Anterior cingulate cortex (tissue), 58 donors: ENCODE results near the gene CHD2.
A peak's percentile ranks its signal among the peaks of the same experiment; 100 is the strongest.

Source experiments
- DNase-seq, 58 donors: peaks; one replicate each; lab custom pipeline; 2025; lab: John Stamatoyannopoulos, UW

CHD2 gene

DNA sequence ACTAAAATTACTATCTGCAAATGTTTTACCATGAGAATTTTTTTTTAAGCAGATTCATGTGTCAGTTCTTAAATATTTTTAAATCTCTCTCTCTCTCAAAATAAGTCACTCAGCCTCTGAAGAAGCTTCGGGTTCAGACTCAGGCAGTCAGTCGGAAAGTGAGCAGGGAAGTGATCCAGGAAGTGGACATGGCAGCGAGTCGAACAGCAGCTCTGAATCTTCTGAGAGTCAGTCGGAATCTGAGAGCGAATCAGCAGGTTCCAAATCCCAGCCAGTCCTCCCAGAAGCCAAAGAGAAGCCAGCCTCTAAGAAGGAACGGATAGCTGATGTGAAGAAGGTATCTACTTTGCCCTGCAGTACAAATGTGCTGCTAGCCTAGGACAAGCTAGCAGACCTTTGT, 24.1 kb downstream of the CHD2 start:
- peak in 5 of 58 donors; percentile 3 to 30 (median 23) for DNase-seq

DNA sequence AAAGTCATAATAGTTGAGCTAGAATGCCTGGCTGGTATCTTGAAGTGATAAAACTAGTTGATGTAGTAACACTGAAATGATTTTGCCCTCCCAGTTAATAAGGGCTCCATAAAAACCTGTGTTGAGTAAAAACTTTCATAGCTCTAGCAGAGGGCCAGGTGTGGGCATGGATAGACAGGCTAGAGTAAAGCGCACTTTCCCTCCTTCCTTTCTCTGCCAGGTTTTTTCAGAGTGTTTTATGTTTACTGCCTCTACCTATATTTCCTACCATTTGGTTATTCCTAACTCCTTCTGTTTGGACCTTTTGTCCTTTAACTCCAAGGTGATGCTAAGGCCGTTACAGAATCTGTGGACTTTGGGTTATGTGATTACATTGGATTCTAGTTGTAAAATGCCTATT, 25.3 kb downstream of the CHD2 start:
- DNase-seq = no peak

DNA sequence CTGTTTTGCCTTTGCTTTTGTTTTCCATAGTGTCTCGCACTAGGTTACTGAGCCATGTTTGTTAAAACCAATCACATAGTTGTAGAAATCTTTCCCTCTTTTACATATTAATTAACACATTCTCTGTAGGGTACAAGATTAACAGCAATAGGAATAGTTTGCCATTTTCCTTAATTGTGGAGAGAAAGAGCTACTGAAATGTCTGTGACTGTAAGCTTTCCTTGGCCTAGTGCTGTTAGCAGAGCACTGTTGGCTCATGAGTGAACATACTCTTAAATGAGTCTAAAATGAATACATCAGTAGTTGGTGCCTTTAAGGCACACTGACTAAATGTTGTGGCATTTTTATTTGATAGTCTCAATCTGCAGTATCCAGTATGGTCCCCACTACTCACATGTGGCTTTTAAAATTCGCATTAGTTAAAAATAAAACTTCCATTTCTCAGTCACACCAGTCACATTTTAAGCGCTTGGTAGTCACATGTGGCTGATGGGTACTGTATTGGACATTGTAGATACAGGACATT, 28.2 kb downstream of the CHD2 start:
- DNase-seq = no peak

DNA sequence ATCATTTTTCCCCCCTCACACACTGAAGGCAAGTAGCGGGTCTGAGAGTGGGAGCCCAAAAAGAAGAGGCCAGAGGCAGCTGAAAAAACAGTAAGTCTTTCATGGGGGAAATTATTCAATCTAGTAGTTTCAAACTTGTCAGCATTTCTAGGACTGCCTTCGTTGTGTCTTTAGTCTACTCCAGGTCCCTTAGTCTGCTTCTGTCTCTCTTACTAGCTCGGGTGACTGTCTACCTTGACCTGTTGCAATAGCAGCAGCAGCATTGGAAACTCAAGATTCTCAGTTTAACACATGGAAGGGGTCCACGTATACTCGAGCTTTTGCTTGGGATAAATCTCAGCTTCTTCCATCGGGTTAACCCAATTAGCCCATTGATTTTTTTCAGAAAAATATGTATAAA, 28.9 kb downstream of the CHD2 start:
- no peak for DNase-seq

DNA sequence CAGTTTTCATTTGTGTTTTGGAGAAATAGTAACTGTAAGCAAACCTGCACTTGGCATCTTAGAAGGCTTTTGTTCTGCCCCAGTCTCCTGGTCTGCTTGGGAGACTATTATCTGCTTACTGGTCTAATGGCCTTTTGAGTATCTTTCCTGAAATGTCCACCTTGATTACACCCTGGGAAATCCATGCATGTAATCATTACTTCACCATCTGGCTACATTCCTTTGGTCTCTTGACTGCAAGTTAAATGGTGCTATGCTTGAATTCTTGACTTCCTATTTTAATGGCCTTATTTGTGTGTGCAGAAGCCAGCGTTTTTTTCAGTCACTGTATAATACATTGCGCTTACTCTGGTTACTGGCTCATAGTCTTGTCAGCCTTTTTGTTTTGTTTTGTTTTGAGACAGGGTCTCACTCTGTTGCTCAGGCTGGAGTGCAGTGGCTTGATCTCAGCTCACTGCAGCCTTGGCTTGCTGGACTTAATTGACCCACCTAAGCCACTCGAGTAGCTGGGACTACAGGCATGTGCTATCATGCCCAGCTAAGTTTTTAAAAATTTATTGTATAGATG, 30.0 kb downstream of the CHD2 start:
- no peak for DNase-seq

DNA sequence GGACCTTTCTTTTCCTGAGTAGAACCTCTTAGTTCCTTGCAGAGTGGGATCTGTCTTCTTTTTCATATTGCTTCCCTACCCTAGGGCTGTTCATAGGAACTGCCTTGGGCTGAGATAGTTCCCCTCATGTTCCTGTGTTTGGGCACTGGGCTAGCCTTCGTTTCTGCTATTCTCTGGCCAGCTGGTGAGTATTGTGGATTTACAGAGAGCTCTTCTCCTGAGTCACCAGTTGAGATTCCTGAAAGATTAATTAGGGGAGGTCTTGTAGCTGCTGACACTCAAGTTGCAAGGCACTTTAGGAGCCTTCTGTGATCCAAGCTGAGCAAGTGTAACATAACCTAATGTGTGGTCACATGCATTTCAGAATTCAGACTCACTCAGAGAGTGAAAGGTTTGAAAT, 30.7 kb downstream of the CHD2 start:
- DNase-seq = no peak

DNA sequence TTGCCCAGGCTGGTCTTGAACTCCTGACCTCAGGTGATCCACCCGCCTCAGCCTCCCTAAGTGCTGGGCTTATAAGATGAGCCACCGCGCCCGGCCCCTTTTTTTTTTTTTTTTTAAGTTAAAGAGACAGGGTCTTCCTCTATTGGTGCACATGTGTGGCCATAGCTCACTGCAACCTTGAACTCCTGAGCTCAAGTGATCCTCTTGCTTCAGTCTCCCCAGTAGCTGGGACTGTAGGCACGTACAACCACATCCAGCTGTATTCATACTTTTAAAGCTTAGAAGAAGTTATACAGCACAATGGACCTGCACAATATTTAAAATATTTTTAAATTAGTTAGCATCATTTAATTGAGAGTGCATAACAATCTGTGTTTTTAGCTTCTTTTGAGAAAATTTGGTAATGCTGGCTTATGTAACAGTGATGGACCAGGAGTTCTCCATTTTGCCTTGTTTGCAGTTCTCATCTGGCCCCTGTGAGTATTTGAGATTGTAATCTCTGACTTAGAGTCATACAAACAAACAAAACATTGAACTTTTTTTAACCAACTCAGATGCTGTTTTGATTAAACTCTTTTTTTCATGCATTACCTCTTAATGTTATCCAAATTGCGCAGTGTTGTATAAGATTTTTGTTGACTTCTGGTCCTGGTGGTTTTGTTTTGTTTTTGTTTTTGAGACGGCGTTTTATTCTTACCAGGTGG, 33.0 kb downstream of the CHD2 start:
- no peak for DNase-seq

DNA sequence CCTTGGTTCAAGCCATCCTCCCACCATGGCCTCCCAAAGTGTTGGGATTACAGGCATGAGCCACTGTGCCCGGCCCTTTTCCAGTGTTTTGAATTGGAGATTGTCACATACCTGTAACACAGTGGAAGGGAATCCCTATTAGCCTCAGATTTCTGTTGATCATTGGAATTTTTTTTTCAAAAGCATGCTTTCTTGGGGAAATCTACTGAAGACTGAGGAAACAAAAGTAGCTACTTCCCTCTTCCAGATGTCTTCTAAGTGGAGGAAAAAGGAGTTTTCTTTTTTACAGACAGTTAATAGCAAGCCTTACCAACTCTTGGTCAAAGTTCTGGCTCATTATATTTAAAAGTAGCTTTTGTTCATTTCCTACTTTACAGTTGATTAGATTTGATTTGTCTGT, 33.7 kb downstream of the CHD2 start:
- no peak for DNase-seq

DNA sequence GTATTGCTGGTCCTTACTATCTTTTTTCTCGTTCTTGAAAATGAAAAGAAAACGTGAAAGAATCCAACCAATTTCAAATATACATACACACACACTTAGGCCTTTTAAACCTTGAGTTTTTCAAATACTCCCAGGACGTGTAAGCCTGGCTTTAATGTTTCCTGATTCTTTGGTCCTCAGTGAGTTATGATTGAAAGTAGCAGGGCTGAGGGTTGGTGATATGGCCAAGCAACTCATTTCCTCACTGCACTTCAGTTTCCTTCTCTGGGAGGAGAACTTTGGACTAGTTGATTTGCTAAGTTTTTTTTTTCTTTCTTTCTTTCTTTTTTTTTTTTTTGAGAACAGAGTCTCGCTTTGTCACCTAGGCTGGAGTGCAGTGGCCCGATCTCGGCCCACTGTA, 34.6 kb downstream of the CHD2 start:
- DNase-seq = no peak

DNA sequence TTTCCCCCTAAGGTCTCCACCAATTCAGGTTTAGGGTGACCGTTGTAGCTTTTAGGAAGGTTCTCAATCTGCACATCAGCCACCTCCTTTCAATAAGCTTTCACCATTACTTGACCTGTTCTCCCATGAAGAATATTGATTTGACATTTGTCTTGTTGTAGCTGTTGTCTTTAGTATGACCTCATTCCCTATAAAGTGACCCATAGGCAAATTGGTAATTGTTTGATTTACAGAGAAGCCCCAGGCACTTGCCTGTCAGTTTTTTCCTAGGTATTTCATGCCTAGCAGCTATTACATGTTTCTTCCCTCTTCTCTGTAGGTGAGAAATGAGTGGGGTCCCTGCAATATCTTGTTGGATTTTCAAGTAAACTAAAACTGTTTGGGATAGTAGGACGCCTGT, 36.0 kb downstream of the CHD2 start:
- no peak for DNase-seq

DNA sequence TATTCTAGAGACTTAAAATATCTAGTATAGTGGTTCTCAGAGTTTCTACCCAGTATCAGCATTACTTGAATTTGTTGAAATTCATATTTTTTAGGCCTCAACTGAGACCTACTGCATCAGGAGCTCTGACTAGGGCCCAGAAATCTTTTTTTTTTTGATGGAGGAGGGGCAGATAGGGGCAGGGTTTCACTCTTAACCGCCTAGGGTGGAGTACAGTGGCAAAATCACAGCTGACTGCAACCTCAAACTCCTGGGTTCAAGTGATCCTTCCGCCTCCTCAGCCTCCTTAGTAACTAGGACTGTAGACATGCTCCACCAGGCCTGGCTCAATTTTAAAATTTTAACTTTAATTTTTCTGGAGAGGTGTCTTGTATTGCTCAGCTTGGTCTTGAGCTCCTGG, 36.6 kb downstream of the CHD2 start:
- DNase-seq = no peak

DNA sequence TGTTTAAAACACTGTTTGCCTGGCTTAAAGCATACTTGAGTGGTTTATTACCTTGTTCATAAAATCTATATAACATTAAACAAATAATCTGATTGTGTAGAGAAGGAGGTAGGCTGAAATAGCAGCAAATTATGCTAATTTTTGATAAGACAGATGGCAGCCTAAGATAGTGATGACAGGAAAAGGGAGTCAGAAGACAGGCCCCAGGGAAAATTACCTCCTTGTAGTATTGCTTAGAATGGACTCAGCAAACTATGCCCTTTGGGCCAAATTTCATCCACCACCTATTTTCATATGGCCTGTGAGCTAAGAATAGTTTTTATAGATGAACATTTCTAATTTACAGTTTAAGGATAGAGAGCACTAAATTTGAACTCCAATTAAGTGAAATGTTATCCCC, 37.8 kb downstream of the CHD2 start:
- no peak for DNase-seq

DNA sequence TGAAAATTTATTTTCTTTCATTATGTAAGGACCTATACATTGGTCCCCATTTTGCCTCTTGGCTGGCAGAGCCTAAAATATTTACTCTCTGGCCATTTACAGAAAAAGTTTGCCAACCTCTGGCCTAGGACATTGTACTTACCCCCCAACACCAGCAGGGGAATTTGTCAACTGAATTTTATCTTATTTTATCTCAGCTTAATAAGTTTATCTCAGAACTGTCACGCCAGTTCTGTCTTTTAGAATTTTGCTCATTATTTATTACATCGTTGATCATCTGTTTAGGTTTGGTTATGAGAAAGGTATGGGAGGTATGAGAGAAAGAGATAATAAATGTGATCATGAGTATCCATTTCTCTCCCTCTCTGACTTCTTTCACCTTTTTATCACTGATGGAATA, 38.3 kb downstream of the CHD2 start:
- no peak for DNase-seq

DNA sequence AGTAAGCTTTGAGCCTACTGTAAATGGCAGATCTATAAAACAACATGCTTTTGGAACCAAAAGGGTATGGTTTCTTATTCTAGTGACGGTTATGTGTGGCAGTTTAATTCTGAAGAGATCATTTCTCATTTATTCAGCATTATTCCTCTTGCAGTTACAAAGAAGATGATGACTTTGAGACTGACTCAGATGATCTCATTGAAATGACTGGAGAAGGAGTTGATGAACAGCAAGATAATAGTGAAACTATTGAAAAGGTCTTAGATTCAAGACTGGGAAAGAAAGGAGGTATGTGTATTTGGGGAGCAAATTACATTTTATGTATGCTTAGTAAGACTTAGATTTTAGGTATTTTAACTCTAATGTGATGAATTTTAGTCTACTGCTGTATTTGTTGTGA, 41.5 kb downstream of the CHD2 start:
- no peak for DNase-seq

DNA sequence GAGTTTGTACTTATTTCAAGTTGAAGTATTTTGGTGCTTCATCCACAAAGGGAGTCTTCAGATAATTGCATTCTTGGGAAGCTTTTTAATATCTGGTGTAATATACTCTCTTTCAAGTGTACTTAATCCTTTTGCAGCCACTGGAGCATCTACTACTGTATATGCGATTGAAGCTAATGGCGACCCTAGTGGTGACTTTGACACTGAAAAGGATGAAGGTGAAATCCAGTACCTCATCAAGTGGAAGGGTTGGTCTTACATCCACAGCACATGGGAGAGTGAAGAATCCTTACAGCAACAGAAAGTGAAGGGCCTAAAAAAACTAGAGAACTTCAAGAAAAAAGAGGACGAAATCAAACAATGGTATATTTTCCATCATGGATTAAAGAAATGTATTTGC, 42.6 kb downstream of the CHD2 start:
- DNase-seq = no peak

DNA sequence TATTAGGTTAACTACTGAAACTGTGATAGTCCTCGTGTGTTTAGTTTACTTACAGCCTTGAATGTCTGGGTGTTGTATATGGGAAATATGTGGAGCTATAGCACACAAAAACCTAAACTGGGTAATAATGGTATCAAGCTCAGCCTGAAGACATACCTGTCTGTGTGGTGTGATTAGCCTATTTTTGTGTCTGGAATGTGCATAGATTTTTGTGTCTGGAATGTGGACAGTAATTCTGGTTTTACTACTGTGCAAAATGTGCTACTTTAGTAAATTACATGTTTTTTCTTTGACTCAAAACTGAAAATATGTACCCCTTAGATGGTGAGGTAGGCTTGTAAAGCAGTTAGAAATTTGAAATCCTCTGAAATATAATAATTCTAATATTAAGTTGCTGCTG, 43.5 kb downstream of the CHD2 start:
- no peak for DNase-seq

DNA sequence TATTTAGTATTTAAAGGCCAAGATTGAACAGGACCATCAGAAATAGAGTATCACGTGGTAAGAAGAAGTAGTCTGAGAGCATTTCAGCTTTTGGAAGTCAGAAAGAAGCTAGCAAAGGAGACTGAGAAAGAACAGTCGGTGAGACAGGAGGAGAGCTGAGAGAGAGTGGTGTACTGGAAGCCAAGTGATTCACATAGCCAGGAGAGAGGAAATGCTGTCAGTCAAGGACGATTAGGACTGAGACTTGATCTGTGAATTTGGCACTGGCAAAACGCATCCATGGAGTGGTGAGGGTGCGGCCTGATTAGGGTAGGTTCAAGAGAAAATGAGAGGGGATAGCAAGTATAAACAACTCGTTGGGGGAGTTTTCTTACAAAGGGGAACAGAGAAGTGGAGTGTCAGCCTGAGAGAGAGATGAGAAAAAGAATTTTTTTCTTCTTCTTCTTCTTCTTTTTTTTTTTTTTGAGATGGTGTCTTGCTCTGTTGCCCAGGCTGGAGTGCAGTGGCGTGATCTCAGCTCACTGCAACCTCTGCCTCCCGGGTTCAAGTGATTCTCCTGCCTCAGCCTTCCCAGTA, 44.9 kb downstream of the CHD2 start:
- no peak for DNase-seq

DNA sequence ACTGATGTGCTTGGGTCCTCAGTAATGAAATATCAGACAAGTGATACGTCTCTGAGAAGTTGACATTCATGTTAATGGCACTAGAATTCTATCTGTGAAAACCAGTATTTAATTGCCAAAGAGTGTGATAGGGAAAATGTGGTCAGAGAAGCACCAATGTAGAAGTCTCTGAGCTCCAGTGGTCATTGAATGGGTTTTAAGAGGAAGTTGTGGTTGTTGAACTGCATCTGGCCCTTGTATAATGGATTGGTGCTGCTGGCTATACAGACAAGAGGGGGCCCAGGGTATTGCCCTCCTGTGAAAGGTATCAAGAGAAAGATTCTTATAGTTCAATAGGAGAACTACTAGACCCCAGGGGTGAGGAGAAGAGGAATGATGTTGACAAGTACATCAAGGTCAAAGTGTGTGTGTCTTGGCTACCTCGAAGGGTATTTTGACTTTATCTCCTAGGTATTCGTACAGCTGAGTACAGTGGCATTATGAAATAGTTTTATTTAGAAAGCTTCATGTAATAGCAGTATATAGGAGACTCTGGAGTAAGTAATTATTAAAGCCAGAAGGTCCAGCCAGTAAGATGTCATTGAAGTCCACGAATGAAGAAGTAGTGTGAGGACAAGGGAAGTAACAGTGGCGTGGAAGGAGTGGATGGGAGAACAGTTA, 47.1 kb downstream of the CHD2 start:
- DNase-seq = no peak

DNA sequence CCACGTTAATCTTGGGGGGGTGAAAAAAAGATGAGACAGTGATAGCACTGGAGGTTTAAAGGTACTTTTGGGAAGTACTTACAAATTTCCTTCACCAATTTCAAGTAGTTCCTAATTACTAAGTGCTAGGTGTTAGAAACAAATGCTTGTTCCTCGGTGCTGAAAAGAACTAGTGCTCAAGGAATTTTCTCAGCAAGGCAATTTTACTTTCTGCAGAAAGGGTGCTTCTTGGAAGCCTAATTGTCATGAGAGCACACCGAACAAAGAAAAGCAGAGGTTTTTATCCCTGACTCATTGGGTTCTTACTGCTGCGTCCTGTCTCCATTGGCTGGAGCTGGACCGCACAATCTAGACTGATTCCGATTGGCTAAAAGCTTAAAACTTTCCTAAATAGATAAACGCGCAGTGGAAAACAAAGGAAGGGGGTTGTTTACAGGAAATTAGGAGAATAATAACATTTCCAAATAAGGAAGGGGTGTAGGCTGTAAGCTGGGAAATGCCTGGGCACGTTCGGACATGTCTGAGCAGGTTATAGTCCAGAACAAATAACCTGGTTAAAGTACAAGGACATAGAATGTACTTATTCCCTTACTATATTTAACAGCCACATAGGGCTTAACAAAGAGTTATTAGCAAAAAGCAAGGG, 49.6 kb downstream of the CHD2 start:
- DNase-seq = no peak

DNA sequence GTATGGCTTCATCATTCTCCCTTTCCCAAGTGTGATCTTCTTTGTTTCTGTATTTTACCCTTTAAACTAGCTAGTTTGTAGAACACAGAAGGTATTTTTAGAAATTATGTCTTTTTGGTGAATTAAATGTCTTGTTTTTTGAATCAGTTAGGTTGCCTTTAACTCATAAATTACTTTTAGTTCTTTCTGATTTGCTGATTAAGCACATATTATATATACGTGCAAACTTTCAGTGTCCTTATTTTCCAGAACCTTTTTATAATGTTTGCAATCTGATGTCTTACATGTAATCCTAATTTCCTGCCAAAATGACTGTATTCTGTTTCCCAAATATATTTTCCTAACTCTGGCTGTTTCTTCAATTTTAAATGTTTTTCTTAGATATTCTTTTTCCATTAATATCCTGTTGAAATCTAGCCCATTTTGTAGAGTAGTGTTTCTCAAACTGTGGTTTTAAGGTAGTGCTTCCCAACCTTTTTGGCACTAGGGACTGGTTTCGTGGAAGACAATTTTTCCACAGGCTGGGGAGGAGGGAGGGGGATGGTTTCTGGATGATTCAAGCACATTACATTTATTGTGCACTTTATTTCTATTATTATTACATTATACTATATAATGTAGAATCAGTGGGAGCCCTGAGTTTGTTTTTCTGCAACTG, 51.8 kb downstream of the CHD2 start:
- no peak for DNase-seq

DNA sequence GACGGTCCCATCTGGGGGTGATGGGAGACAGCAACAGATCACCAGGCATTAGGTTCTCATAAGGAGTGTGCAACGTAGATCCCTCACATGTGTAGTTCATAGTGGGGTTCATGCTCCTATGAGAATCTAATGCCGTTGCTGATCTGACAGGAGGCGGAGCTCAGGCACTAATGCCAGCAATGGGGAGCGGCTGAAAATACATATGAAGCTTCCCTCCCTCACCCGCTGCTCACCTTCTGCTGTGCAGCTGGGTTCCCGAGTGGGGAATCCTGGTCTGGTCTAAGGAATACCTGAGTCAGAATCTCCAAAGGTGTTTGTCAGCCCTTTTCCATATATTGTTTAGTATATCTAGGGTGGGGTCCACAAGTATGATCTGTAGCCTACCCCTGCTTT, 52.3 kb downstream of the CHD2 start:
- DNase-seq = no peak
